Endometrial microvascular endothelial cells (primary cell): ENCODE measurements around the gene SUCO. TPM values are rescaled to one million over a fixed set of nuclear protein-coding genes. Genes with fewer than 3 reads are reported as not detected.

Source experiments
- in situ Hi-C: cut with HindIII; loops from 2 replicates; pipeline ENCODE4 v1.10.0; 2017; ENCODE audit warnings: low sequenced_read_pairs, low pct_unique_long_range_greater_than_20kb; ENCODE audit errors: inconsistent ontology term
- total RNA-seq: library from RNA; depleted of rRNA; stranded (reverse); fragments of >200 nt; gene quantifications from one replicate; pipeline ENCODE4 v1.2.3, GENCODE V29; 2015; ENCODE audit errors: inconsistent ontology term

SUCO gene
- total RNA-seq, 1 donor from 2014 or later, result 31.4 TPM

- in situ Hi-C loops, result no loop called here
Measured at GRCh38 chr1:172658871-172659453, 126.0 kb downstream of the SUCO start, which contains the start of gene FASLG. Gene FASLG, plus strand, starts transcription at chr1:172659103. Its CDS starts 99 bp downstream, at chr1:172659202.

GRCh38 chr1:172661107-172661506, 128.2 kb downstream of the SUCO start:
- in situ Hi-C loops, result no loop called here

Other genes starting within 250 kb of the SUCO start
- gene C1orf105, start 112.5 kb upstream of the SUCO start, total RNA-seq, result not detected
- gene PIGC, start 89.1 kb upstream of the SUCO start, total RNA-seq, result 28.4 TPM
- gene FASLG, start 126.0 kb downstream of the SUCO start, total RNA-seq, result not detected